B cell (primary cell): ENCODE results near the gene LTBP3. TPM values are rescaled to one million over a fixed set of nuclear protein-coding genes. Genes with fewer than 3 reads are reported as not detected.

Experiments
- ATAC-seq: fragments of 200-7000 bp; cut with Tn5 transposase; one replicate; pipeline ENCODE4 v1.10.0; 2021; ENCODE audit warnings: low read depth, mild to moderate bottlenecking, moderate number of reproducible peaks, moderate library complexity
- CTCF ChIA-PET: fragments of 350-600 bp; sonication (Branson Sonifier 250); formaldehyde crosslinking; loops from one replicate; lab custom pipeline; 2021; ENCODE audit warnings: antibody characterized with exemption, inconsistent platforms; lab: Charles Lee
- POLR2A ChIA-PET: fragments of 350-600 bp; sonication (Branson Sonifier 250); formaldehyde crosslinking; loops from one replicate; lab custom pipeline; 2021; ENCODE audit warnings: antibody characterized with exemption; lab: Charles Lee
- DNase-seq: peaks from one replicate; pipeline ENCODE4 v3.0.0; 2013
- H2AFZ ChIP-seq: 2 replicates; pipeline ENCODE4 v1.6.1; 2012; ENCODE audit warnings: mild to moderate bottlenecking, low read depth, low read length; ENCODE audit not compliant: insufficient read depth, poor library complexity, severe bottlenecking
- H3K27ac ChIP-seq, 2 donors: 1 replicate in 1 of 2; 2 replicates in 1 of 2; pipeline ENCODE4 v1.5.1; 2012 to 2013; ENCODE audit warnings: low read length in 2 of 2, mild to moderate bottlenecking in 2 of 2, moderate library complexity in 1 of 2
- H3K27me3 ChIP-seq, 4 experiments: fragments of 200-600 bp in 1 of 4; sonication (generic) in 1 of 4; replicated peaks in 1 of 4; 1 replicate in 2 of 4; 2 replicates in 2 of 4; pipeline versions ENCODE4 v1.6.1 to v1.7.0; 2013 to 2016; ENCODE audit warnings: low read length in 3 of 4, mild to moderate bottlenecking in 2 of 4, mixed read lengths in 1 of 4, moderate library complexity in 1 of 4; ENCODE audit not compliant: insufficient read depth in 4 of 4, control insufficient read depth in 3 of 4; ENCODE audit errors: control extremely low read depth in 1 of 4
- H3K36me3 ChIP-seq, 2 experiments: replicated peaks in 1 of 2; 1 replicate in 1 of 2; 2 replicates in 1 of 2; pipeline versions ENCODE4 v1.6.1 to v1.7.1; 2013; ENCODE audit warnings: low read length in 1 of 2; ENCODE audit not compliant: insufficient read depth in 2 of 2, control insufficient read depth in 1 of 2; ENCODE audit errors: control extremely low read depth in 1 of 2, extremely low read depth in 1 of 2
- H3K4me1 ChIP-seq, 2 donors: fragments of 200-600 bp in 1 of 2; sonication (generic) in 1 of 2; 1 replicate in 1 of 2; 2 replicates in 1 of 2; pipeline versions ENCODE4 v1.5.1 to v1.6.1; 2013 to 2017; ENCODE audit warnings: low read length in 2 of 2; ENCODE audit not compliant: control insufficient read depth in 2 of 2, insufficient read depth in 2 of 2
- H3K4me2 ChIP-seq: replicated peaks from 2 replicates; pipeline ENCODE3; 2012; ENCODE audit warnings: mild to moderate bottlenecking, low read depth, low read length; ENCODE audit not compliant: poor library complexity, severe bottlenecking
- H3K4me3 ChIP-seq, 5 experiments: fragments of 200-600 bp in 1 of 5; sonication (generic) in 1 of 5; 1 replicate in 3 of 5; 2 replicates in 2 of 5; pipeline versions ENCODE4 v1.5.1 to v1.7.0; 2011 to 2016; ENCODE audit warnings: low read length in 4 of 5, mild to moderate bottlenecking in 4 of 5, low read depth in 2 of 5, control low read depth in 1 of 5, moderate library complexity in 1 of 5; ENCODE audit not compliant: insufficient read depth in 1 of 5; ENCODE audit errors: control extremely low read depth in 1 of 5, extremely low read depth in 1 of 5
- H3K79me2 ChIP-seq: fragments of 200-600 bp; sonication (generic); one replicate; pipeline ENCODE4 v1.6.0; 2016; ENCODE audit warnings: low read length; ENCODE audit not compliant: control insufficient read depth, insufficient read depth
- H3K9ac ChIP-seq: fragments of 200-600 bp; sonication (generic); 2 replicates; pipeline ENCODE4 v1.6.1; 2017; ENCODE audit warnings: mild to moderate bottlenecking, low read length, moderate library complexity
- H3K9me3 ChIP-seq, 3 donors: one replicate each; pipeline versions ENCODE4 v1.6.1 to v1.7.1; 2013; ENCODE audit warnings: low read length in 2 of 3; ENCODE audit not compliant: control insufficient read depth in 2 of 3, insufficient read depth in 1 of 3; ENCODE audit errors: control extremely low read depth in 1 of 3
- H4K20me1 ChIP-seq: 2 replicates; pipeline ENCODE4 v1.6.0; 2012; ENCODE audit warnings: mild to moderate bottlenecking, low read length; ENCODE audit not compliant: insufficient read depth, control insufficient read depth, poor library complexity, severe bottlenecking
- H3K27ac Mint-ChIP-seq: one replicate; pipeline ENCODE4 v1.8.0; 2021; ENCODE audit warnings: mixed read lengths
- H3K27me3 Mint-ChIP-seq: one replicate; pipeline ENCODE4 v1.8.0; 2021; ENCODE audit warnings: mixed read lengths
- H3K4me1 Mint-ChIP-seq: one replicate; pipeline ENCODE4 v1.8.0; 2021; ENCODE audit warnings: mixed read lengths
- H3K4me3 Mint-ChIP-seq: one replicate; pipeline ENCODE4 v1.8.0; 2021; ENCODE audit warnings: mixed read lengths
- H3K9me3 Mint-ChIP-seq: one replicate; pipeline ENCODE4 v1.8.0; 2022; ENCODE audit warnings: mixed read lengths; ENCODE audit not compliant: insufficient read depth
- EZH2 ChIP-seq: IDR thresholded peaks from 2 replicates; pipeline ENCODE4 v1.6.1; 2012; ENCODE audit warnings: borderline replicate concordance, low read depth, mild to moderate bottlenecking, moderate library complexity, low read length; ENCODE audit not compliant: insufficient read depth, poor library complexity, severe bottlenecking
- WGBS: methylation state at CpG from one replicate; pipeline ENCODE4 v1.1.5; 2013; ENCODE audit warnings: missing lambda C conversion rate; ENCODE audit not compliant: insufficient coverage; 5-methylcytosine and 5-hydroxymethylcytosine counted together
- intact Hi-C: fragments of 100-400 bp; cut with micrococcal nuclease; formaldehyde crosslinking; loops from one replicate; pipeline ENCODE4 v1.10.0; 2022
- polyA plus RNA-seq: library from polyadenylated mRNA; depleted of rRNA; stranded (reverse); fragments of >200 nt; gene quantifications from 2 replicates; pipeline ENCODE4 v1.2.3, GENCODE V29; 2012
- total RNA-seq, 2 donors: library from RNA; stranded (reverse); fragments of 120-200 nt in 1 of 2; gene quantifications; 1 replicate in 1 of 2; 2 replicates in 1 of 2; pipeline versions ENCODE4 v1.2.3 to v1.2.4, GENCODE V29; 2013 to 2022
- TF ChIP-seq, protein P1 (sequence below): fragments of 200-600 bp; IDR thresholded peaks from one replicate; pipeline ENCODE4 v1.8.0; 2022; ENCODE audit warnings: antibody characterized with exemption, mild to moderate bottlenecking

Gene LTBP3
- total and polyA plus RNA-seq, 2 donors (not counting 1 experiment from before 2014, with no cell fraction given) = 65.1 to 69.0 TPM

DNA sequence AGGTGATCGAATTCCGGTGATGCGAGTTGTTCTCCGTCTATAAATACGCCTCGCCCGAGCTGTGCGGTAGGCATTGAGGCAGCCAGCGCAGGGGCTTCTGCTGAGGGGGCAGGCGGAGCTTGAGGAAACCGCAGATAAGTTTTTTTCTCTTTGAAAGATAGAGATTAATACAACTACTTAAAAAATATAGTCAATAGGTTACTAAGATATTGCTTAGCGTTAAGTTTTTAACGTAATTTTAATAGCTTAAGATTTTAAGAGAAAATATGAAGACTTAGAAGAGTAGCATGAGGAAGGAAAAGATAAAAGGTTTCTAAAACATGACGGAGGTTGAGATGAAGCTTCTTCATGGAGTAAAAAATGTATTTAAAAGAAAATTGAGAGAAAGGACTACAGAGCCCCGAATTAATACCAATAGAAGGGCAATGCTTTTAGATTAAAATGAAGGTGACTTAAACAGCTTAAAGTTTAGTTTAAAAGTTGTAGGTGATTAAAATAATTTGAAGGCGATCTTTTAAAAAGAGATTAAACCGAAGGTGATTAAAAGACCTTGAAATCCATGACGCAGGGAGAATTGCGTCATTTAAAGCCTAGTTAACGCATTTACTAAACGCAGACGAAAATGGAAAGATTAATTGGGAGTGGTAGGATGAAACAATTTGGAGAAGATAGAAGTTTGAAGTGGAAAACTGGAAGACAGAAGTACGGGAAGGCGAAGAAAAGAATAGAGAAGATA, 59.0 kb downstream of the LTBP3 start, which contains the start of gene MALAT1:
Gene MALAT1, plus strand, starts transcription at position 69 of the 736 bp plus-strand sequence.
- no peak for TF ChIP-seq EZH2
- TF ChIP-seq, protein P1, sequence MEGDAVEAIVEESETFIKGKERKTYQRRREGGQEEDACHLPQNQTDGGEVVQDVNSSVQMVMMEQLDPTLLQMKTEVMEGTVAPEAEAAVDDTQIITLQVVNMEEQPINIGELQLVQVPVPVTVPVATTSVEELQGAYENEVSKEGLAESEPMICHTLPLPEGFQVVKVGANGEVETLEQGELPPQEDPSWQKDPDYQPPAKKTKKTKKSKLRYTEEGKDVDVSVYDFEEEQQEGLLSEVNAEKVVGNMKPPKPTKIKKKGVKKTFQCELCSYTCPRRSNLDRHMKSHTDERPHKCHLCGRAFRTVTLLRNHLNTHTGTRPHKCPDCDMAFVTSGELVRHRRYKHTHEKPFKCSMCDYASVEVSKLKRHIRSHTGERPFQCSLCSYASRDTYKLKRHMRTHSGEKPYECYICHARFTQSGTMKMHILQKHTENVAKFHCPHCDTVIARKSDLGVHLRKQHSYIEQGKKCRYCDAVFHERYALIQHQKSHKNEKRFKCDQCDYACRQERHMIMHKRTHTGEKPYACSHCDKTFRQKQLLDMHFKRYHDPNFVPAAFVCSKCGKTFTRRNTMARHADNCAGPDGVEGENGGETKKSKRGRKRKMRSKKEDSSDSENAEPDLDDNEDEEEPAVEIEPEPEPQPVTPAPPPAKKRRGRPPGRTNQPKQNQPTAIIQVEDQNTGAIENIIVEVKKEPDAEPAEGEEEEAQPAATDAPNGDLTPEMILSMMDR = peak; percentile 20
- H3K9me3 Mint-ChIP-seq = no peaks in the 10 kb centered on the region
- ATAC-seq (peak; percentile 24), DNase-seq (peak; percentile 96)
- H4K20me1 ChIP-seq = peaks cover 50% of the 10 kb centered on the region
- no peaks in the 10 kb centered on the region for H3K9me3 ChIP-seq
- peak within 1 kb of the TSS; percentile 76 to 100 (median 93) for H3K4me3 ChIP-seq
- peak within 1 kb of the TSS; percentile 99 to 100 for H3K27ac ChIP-seq
- 0% methylated on average over 14 of the region's 24 CpGs for WGBS
- peaks cover 21 to 39% of the 10 kb centered on the region in 2 donors for H3K4me1 ChIP-seq
- intact Hi-C loops = no loop called here
- peak within 1 kb of the TSS; percentile 97 for H3K9ac ChIP-seq
- H3K27me3 ChIP-seq = no peaks in the 10 kb centered on the region
- H3K36me3 ChIP-seq = peaks cover 1 to 43% of the 10 kb centered on the region in 2 experiments
- peak within 1 kb of the TSS; percentile 97 for H3K4me2 ChIP-seq
- ChIA-PET CTCF (interaction anchor here (1.0 to 17.5 kb wide), 9 partner anchors 9 to 116 kb away, joined by 3 to 541 read pairs (median 30); partner anchors contain the start of genes FRMD8, NEAT1 and SLC25A45), POLR2A (interaction anchor here (0.6 to 20.7 kb wide), 21 partner anchors 9 to 727 kb away, joined by 3 to 1159 read pairs (median 9); partner anchors contain the start of genes DPF2, FRMD8, NEAT1 and SCYL1)
- peaks cover 85% of the 10 kb centered on the region for H3K79me2 ChIP-seq
- H2AFZ ChIP-seq = peak within 1 kb of the TSS; percentile 63
- H3K27me3 Mint-ChIP-seq = no peaks in the 10 kb centered on the region
- H3K4me1 Mint-ChIP-seq = peaks cover 36% of the 10 kb centered on the region
- no peak within 1 kb of the TSS for H3K4me3 Mint-ChIP-seq
- H3K27ac Mint-ChIP-seq = no peak within 1 kb of the TSS

DNA sequence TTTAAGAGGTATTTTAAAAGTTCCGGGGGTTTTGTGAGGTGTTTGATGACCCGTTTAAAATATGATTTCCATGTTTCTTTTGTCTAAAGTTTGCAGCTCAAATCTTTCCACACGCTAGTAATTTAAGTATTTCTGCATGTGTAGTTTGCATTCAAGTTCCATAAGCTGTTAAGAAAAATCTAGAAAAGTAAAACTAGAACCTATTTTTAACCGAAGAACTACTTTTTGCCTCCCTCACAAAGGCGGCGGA, 59.5 kb downstream of the LTBP3 start:
- ChIA-PET CTCF (interaction anchor here (1.0 to 17.5 kb wide), 10 partner anchors 9 to 115 kb away, joined by 3 to 541 read pairs (median 20); partner anchors contain the start of genes FRMD8, NEAT1 and SLC25A45), POLR2A (interaction anchor here (0.7 to 20.7 kb wide), 21 partner anchors 9 to 727 kb away, joined by 3 to 1159 read pairs (median 12); partner anchors contain the start of genes DPF2, FRMD8, NEAT1 and SCYL1)
- Histone ChIP-seq H3K4me3 (peak overlapping the region; percentile 76 to 100 (median 93)), H4K20me1 (peaks cover 45% of the 10 kb centered on the region), H3K27ac (peak overlapping the region; percentile 99 to 100), H3K9ac (peak overlapping the region; percentile 97), H3K4me2 (peak overlapping the region; percentile 97), H3K9me3 (no peaks in the 10 kb centered on the region), H2AFZ (peak overlapping the region; percentile 63), H3K27me3 (no peaks in the 10 kb centered on the region), H3K36me3 (peaks cover 1 to 38% of the 10 kb centered on the region in 2 experiments), H3K4me1 (peaks cover 19 to 40% of the 10 kb centered on the region in 2 donors), H3K79me2 (peaks cover 83% of the 10 kb centered on the region)
- H3K4me1 Mint-ChIP-seq = peaks cover 36% of the 10 kb centered on the region
- no peak overlapping the region for H3K27ac Mint-ChIP-seq
- intact Hi-C loops = no loop called here
- no peak overlapping the region for H3K4me3 Mint-ChIP-seq
- 0% methylated on average over 2 of the region's 6 CpGs for WGBS
- no peak for DNase-seq
- TF ChIP-seq, protein P1 = no peak
- no peak for TF ChIP-seq EZH2
- H3K9me3 Mint-ChIP-seq = no peaks in the 10 kb centered on the region
- H3K27me3 Mint-ChIP-seq = no peaks in the 10 kb centered on the region
- no peak for ATAC-seq
